Prostate gland (tissue), 2 donors: ENCODE data around the gene PCYOX1L. TPM values are rescaled to one million over a fixed set of nuclear protein-coding genes. Genes with fewer than 3 reads are reported as not detected.

ENCODE experiments used
- DNase-seq: peaks from one replicate; pipeline ENCODE4 v3.0.0-alpha.2; 2019; ENCODE audit warnings: low spot score
- H3K27ac ChIP-seq, 2 donors: fragments of 200-600 bp; sonication (generic); 2 replicates each; pipeline ENCODE4 v1.5.1; 2017 to 2019
- H3K27me3 ChIP-seq: fragments of 200-600 bp; sonication (generic); replicated peaks from 2 replicates; pipeline ENCODE4 v1.5.1; 2019; ENCODE audit not compliant: insufficient read depth
- H3K36me3 ChIP-seq, 2 donors: fragments of 200-600 bp; sonication (generic); 1 replicate in 1 of 2; 2 replicates in 1 of 2; pipeline versions ENCODE4 v1.5.1 to v1.8.1; 2017 to 2019
- H3K4me1 ChIP-seq: fragments of 200-600 bp; sonication (generic); replicated peaks from 2 replicates; pipeline ENCODE4 v1.5.1; 2019
- H3K4me3 ChIP-seq, 2 donors: fragments of 200-600 bp; sonication (generic); 2 replicates each; pipeline ENCODE4 v1.5.1; 2017 to 2019
- H3K9me3 ChIP-seq: fragments of 200-600 bp; sonication (generic); 2 replicates; pipeline ENCODE4 v1.5.1; 2017
- CTCF ChIP-seq, 4 experiments: fragments of 200-600 bp in 2 of 4; fragments of 450-650 bp in 2 of 4; sonication (generic) in 2 of 4; IDR thresholded peaks; 1 replicate in 3 of 4; 2 replicates in 1 of 4; pipeline ENCODE4 v1.5.1; 2016 to 2019; ENCODE audit warnings: antibody characterized with exemption in 4 of 4, mild to moderate bottlenecking in 2 of 4, moderate library complexity in 2 of 4
- POLR2A ChIP-seq: fragments of 450-650 bp; IDR thresholded peaks from one replicate; pipeline ENCODE4 v1.6.1; 2016; ENCODE audit warnings: antibody characterized with exemption, mild to moderate bottlenecking
- POLR2AphosphoS5 ChIP-seq: sonication (generic); formaldehyde crosslinking; IDR thresholded peaks from one replicate; pipeline ENCODE4 v1.6.1; 2017; ENCODE audit warnings: antibody characterized with exemption
- WGBS: methylation state at CpG from one replicate; pipeline ENCODE4 v1.1.5; 2018; 5-methylcytosine and 5-hydroxymethylcytosine counted together
- intact Hi-C: fragments of 100-400 bp; cut with DNase I; formaldehyde crosslinking; loops from one replicate; pipeline ENCODE4 v1.14.2; 2022
- total RNA-seq, 2 donors: library from RNA; depleted of rRNA; stranded (reverse); fragments of >200 nt; gene quantifications; one replicate each; pipeline ENCODE4 v1.1.0, GENCODE V29; 2016

PCYOX1L gene
- total RNA-seq, 2 donors from 2014 or later, result 7.7 to 20.7 TPM

- Histone ChIP-seq H3K4me1 (no peaks in the 10 kb centered on the region), H3K4me3 (no peak overlapping the region), H3K27me3 (no peaks in the 10 kb centered on the region), H3K9me3 (no peaks in the 10 kb centered on the region), H3K27ac (no peak overlapping the region), H3K36me3 (no peaks in the 10 kb centered on the region)
- WGBS, result 84% methylated on average over 9 of the region's 9 CpGs
- DNase-seq, result no peak
- intact Hi-C loops, result no loop called here
- TF ChIP-seq CTCF (IDR thresholded peaks at IDR 0.05) (no peak), POLR2AphosphoS5 (no peak), POLR2A (no peak)
These were observed 6.1 kb downstream of the PCYOX1L start for GRCh38 chr5:149363936-149364335.

- Histone ChIP-seq H3K4me3 (no peak overlapping the region), H3K36me3 (no peaks in the 10 kb centered on the region), H3K9me3 (no peaks in the 10 kb centered on the region), H3K27me3 (no peaks in the 10 kb centered on the region), H3K4me1 (no peaks in the 10 kb centered on the region), H3K27ac (no peak overlapping the region)
- DNase-seq, result no peak
- TF ChIP-seq POLR2AphosphoS5, result no peak
- no peak for TF ChIP-seq CTCF (IDR thresholded peaks at IDR 0.05)
- TF ChIP-seq POLR2A, result no peak
- intact Hi-C loops, result loop anchor here (5.0 kb wide), 2 partner anchors 78 to 188 kb away; partner anchors contain the start of gene CSNK1A1
- 86% methylated on average over 2 of the region's 2 CpGs for WGBS
These were observed 6.9 kb downstream of the PCYOX1L start for GRCh38 chr5:149364719-149365118.

- intact Hi-C loops, result loop anchor here (5.0 kb wide), 2 partner anchors 77 to 187 kb away; partner anchors contain the start of gene CSNK1A1
- H3K4me3 ChIP-seq, result no peak overlapping the region
- no peak for TF ChIP-seq POLR2AphosphoS5
- no peak for TF ChIP-seq CTCF (IDR thresholded peaks at IDR 0.05)
- TF ChIP-seq POLR2A, result no peak
- no peak for DNase-seq
- no peaks in the 10 kb centered on the region for H3K9me3 ChIP-seq
- H3K36me3 ChIP-seq, result no peaks in the 10 kb centered on the region
- no peaks in the 10 kb centered on the region for H3K27me3 ChIP-seq
- no peak overlapping the region for H3K27ac ChIP-seq
- no peaks in the 10 kb centered on the region for H3K4me1 ChIP-seq
- 88% methylated on average over 6 of the region's 6 CpGs for WGBS
These were observed 7.6 kb downstream of the PCYOX1L start for GRCh38 chr5:149365418-149365817.

- WGBS, result 79% methylated on average over 1 of the region's 1 CpG
- intact Hi-C loops, result loop anchor here (5.0 kb wide), 2 partner anchors 76 to 186 kb away; partner anchors contain the start of gene CSNK1A1
These were observed 8.4 kb downstream of the PCYOX1L start for GRCh38 chr5:149366169-149366729.

More at GRCh38 chr5:149366169-149366729, 8.4 kb downstream of the PCYOX1L start:
- Histone ChIP-seq H3K27me3 (no peaks in the 10 kb centered on the region), H3K4me1 (no peaks in the 10 kb centered on the region), H3K9me3 (no peaks in the 10 kb centered on the region), H3K27ac (no peak overlapping the region), H3K36me3 (no peaks in the 10 kb centered on the region), H3K4me3 (no peak overlapping the region)
- no peak for DNase-seq
- no peak for TF ChIP-seq POLR2AphosphoS5
- no peak for TF ChIP-seq POLR2A
- no peak for TF ChIP-seq CTCF (IDR thresholded peaks at IDR 0.05)
